Astrocyte of the cerebellum (primary cell): ENCODE results near the gene KDM7A.

Source experiments
- DNase-seq: peaks from one replicate; pipeline ENCODE4 v3.0.0-alpha.2; 2011; ENCODE audit warnings: low read depth
- H3K4me3 ChIP-seq: 2 replicates; pipeline ENCODE4 v1.5.1; 2011; ENCODE audit warnings: mild to moderate bottlenecking, low read depth, low read length, moderate library complexity
- CTCF ChIP-seq: IDR thresholded peaks from 2 replicates; pipeline ENCODE4 v1.5.1; 2012; ENCODE audit warnings: low read length, low read depth, moderate library complexity, mild to moderate bottlenecking; ENCODE audit errors: missing control alignments
- in situ Hi-C: cut with HindIII; loops from 2 replicates; pipeline ENCODE4 v1.10.0; 2017; ENCODE audit warnings: low sequenced_read_pairs

The KDM7A gene

GRCh38 chr7:140096459-140096858 lies 80.3 kb downstream of the KDM7A start:
- no peak for TF ChIP-seq CTCF
- H3K4me3 ChIP-seq = no peak overlapping the region
- DNase-seq = no peak
- in situ Hi-C loops = no loop called here

- no peak for DNase-seq
- no peak overlapping the region for H3K4me3 ChIP-seq
- TF ChIP-seq CTCF = no peak
- in situ Hi-C loops = no loop called here
Measured at GRCh38 chr7:140093375-140093774, 83.4 kb downstream of the KDM7A start.

GRCh38 chr7:140085447-140085846 lies 91.3 kb downstream of the KDM7A start:
- H3K4me3 ChIP-seq = no peak overlapping the region
- in situ Hi-C loops = no loop called here
- no peak for DNase-seq
- TF ChIP-seq CTCF = no peak

GRCh38 chr7:140084972-140085371 lies 91.8 kb downstream of the KDM7A start:
- no peak for DNase-seq
- no peak overlapping the region for H3K4me3 ChIP-seq
- in situ Hi-C loops = no loop called here
- TF ChIP-seq CTCF = no peak

GRCh38 chr7:140084142-140084655 lies 92.6 kb downstream of the KDM7A start:
- in situ Hi-C loops = no loop called here
- TF ChIP-seq CTCF = no peak
- H3K4me3 ChIP-seq = no peak overlapping the region
- DNase-seq = no peak

GRCh38 chr7:140082770-140083169 lies 94.0 kb downstream of the KDM7A start:
- in situ Hi-C loops = no loop called here
- H3K4me3 ChIP-seq = no peak overlapping the region
- DNase-seq = no peak
- TF ChIP-seq CTCF = no peak
